IPS-NIHi7 (cell line): Measurements from ENCODE around the gene VWA8.
"Not testable (repeated sequence)": the region's sequence is repeated elsewhere in the genome, so short reads cannot be mapped to it uniquely, and the experiment has no call there.

Experiments used
- DNase-seq: peaks from one replicate; pipeline ENCODE4 v3.0.0; 2012; ENCODE audit warnings: mixed read lengths; ENCODE audit errors: extremely low spot score

The VWA8 gene

DNA sequence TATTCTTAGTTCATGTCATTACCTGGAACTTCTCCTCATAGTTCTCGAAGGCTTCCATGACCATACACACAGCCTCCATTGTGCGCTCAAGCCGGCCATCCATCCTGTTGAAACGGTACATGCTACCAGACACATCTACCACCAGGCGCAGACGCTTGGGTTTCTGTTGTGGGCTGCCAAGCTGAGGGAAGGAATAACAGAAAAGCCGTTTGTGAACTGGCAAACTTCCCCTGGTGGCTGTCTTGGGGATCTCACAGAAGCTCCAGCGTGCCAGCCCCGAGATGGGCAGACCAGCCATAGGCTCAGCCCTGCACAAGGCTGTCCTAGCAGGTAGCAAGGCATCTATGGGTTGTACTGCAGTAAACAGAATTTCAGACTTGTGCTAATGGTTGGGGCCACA is 373.4 kb downstream of the VWA8 start:
- peak; percentile 42 for DNase-seq

DNA sequence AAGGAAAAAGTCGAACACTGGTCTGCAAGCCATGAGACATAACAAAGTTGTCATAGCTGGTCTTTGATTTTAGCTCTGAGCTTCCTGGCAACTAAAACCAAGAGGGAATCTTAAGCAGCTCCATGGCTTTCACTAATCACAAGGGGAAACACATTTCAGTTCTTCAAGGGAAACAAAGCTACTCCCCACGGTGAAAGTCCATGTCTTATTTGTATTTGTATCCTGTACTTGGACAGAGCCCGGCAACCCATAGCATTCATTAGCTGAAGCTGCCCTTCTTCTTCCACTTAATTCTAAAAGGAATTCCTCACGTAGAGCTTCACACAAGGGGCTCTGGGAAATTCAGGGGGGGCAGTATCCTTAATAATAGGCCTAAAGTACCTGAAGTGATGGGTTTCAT is 374.7 kb downstream of the VWA8 start:
- no peak for DNase-seq

GRCh38 chr13:41582027-41582463 is 378.9 kb downstream of the VWA8 start:
- no peak for DNase-seq

DNA sequence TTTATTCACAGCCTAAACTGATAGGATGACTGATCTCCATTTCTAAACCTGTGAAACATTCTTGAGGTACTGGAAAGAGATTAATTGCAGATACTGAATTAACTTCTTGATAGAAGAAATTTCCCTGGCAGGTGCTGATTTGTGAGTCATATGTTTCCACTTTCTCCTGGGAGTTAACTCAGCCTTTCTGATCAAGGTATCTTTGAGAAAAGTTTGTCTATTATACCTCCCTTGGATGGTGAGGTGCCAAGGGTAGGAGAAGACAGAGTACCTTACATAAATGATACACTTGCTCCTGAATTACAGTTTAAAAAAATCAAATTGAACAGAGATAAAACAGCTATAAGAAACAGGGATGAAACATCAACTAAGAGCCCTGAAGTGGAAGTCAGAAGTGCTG is 380.6 kb downstream of the VWA8 start:
- DNase-seq: no peak

DNA sequence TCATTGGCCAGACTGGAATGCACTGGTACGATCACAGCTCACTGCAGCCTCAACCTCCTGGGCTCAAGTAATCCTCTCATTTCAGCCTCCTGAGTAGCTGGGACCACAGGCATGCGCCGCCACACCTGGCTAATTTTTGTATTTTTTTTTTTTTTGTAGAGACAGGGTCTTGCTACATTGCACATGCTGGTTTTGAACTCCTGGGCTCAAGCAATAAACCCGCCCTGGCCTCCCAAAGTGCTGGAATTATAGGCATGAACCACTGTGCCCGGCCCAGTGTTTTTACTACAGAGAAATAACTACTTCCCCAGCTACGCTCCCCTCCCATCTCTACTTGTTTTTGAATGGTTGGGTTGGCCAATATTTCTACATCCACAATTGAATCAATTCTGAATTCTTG is 381.0 kb downstream of the VWA8 start:
- no peak for DNase-seq

DNA sequence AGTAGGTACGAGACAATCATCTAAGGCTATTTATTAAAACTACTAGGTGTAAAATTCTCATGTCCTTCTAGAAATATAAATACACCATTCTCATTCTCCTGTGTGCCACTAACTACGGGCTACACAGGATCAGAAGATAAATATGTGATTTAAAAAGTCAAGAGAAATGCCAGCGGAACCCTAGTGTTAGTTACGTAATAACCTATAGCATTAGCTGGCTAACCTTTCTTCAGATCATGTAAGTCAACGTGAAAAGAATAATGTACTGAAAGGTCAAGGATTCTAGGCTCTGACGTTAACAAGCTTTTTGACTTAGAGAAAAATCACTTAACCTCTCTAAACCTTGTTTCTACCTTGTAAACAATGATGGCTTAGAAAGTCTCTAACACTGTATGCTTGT is 381.7 kb downstream of the VWA8 start:
- DNase-seq: no peak

DNA sequence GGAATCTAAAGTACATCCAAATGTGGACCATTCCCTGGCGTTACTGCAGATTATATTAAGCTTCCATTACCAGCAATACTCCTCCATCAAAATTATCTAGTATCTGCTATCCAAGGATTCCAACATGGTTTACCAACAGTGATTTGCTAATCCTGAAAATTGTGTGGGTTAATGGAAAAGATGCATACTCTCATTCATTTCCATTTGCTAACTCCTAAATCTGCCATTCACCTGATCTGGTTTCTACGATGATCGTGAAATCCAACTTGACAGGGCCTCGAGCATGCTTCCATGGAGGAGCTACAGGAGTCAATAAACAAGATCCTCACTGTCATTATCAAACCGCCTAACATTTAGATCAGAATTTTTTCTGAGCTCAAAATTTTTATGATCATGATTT is 382.5 kb downstream of the VWA8 start:
- DNase-seq: no peak

- no peak for DNase-seq
These were observed 383.5 kb downstream of the VWA8 start for GRCh38 chr13:41577436-41577835.

- not testable (repeated sequence) for DNase-seq
These were observed 387.3 kb downstream of the VWA8 start for GRCh38 chr13:41573640-41574039.

- DNase-seq: not testable (repeated sequence)
These were observed 389.0 kb downstream of the VWA8 start for GRCh38 chr13:41571817-41572340.

DNA sequence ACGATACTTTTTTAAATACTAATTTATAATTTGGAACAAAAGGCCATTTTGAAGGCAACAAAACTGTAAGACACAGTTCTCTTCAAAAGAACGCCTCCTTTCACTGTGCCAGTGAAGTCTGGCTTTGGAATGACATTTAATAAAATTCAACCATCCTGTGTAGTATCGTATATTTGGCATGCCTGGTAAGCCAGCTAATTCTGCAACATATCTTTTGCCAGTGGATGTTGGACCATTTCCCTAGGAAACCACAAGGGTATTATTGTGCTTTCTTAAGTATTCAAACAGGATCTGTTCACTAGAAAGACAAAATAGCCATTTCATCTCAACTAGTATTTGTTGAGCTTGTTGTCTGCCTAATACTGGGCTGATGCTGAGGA is 391.9 kb downstream of the VWA8 start:
- no peak for DNase-seq

- peak; percentile 29 for DNase-seq
These were observed 392.6 kb downstream of the VWA8 start for GRCh38 chr13:41568143-41568971.

DNA sequence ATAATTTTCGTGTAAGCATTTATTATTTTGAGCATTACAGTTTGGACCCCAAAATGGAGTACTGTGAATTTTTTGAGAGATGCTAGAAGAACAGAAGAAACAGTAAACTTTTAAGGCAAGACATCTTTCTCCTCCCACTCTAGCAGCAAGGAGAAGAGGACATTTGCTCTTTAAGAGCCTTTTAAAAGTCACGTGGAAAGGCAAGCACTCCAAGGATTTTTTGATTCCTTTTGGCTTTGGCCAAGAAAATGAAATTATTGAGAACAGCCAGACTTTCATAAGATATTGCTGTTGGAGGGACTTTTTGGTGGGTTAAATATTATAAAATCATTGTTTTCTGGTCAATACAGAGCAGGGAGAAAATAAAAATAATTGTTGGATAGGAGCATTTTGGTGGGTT is 393.5 kb downstream of the VWA8 start:
- no peak for DNase-seq

GRCh38 chr13:41565846-41566245 is 395.1 kb downstream of the VWA8 start:
- no peak for DNase-seq

GRCh38 chr13:41565216-41565615 is 395.7 kb downstream of the VWA8 start:
- no peak for DNase-seq

DNA sequence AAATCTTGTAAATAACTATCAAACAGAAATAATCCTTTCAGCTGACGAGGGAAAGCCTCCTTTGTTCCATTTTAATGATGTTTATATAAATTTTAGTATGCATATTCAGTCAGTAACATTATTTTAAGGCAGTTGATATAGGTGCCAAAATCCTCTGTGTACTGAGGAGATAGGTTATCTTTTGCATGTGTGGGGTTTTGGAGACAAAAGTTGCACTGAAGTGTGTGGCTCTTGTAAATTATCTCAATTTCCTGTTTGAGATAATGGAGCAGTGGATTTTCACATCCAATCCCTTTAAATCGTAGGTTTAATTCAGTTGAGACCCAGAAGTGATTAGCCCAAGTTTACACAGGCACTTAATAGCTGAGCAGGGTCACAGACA is 396.9 kb downstream of the VWA8 start:
- DNase-seq: no peak

DNA sequence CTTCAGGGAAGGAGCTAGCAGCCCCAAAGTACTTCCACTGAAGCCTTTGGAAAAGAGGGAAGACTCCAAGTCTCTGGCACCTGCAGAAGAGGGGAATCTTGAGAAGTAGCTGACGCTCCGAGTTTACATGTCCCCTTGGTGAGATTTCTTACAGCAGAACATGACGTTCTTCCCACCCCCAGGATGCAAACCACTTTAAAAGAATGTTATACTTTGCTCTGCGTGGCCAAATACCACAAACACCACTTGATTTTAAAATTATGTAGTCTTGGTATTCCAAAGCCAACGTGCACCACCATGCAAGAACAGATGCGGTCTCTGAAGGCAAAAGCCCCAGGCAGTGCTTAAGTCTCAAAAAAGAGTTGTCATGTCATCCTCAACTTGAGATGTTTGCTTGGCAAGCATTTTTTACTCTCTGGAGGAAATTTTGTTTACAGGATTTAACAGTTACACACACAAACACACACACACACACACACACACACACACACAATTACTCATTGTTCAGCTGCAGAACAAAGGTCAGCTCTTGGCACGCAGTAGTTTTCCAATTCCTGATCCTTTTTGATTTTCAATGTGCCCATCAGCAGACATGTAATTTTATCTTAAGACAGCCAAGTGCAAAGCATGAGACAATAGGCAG is 397.4 kb downstream of the VWA8 start:
- no peak for DNase-seq

DNA sequence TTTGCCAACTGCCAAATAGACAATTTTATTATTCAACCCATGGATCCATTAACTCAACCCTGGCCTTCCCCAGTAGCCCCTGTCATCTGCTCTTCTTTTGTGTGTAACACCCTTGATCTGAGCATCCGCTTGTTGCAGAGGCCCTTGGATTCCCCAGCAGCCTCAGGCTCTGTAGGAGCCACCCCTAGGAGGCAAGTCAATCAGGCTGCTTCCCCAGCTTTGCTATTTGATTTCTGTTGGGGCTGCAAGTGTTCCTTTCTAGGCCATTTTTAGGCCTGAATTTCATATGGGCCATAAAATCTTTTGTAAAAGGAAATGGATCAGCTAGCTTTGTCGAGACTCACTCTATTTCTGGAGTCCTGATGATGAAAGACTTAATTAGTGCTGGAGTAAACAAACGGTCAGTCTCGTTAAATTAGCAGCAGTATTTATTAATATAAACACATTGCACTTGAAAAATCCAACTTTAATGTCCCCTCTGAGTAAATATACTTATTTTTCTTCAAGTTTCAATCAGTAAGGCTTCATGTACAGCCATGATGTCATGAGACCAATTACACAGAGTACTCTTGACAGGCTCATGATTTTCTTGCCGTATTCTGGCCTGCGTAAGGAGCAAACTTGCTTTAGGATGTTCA is 398.2 kb downstream of the VWA8 start:
- no peak for DNase-seq

GRCh38 chr13:41562083-41562482 is 398.8 kb downstream of the VWA8 start:
- DNase-seq: no peak

- no peak for DNase-seq
These were observed 399.7 kb downstream of the VWA8 start for GRCh38 chr13:41561170-41561569.

- DNase-seq: no peak
These were observed 401.9 kb downstream of the VWA8 start for GRCh38 chr13:41558781-41559560.

- no peak for DNase-seq
These were observed 403.2 kb downstream of the VWA8 start for GRCh38 chr13:41557719-41558118.
